GM12865 (cell line): ENCODE results near the gene LAMA5.
A peak's percentile ranks its signal among the peaks of the same experiment; 100 is the strongest.

ENCODE experiments used
- DNase-seq: peaks from one replicate; pipeline ENCODE4 v3.0.0; 2010; ENCODE audit warnings: low read depth
- H3K4me3 ChIP-seq: 2 replicates; pipeline ENCODE4 v1.5.1; 2011; ENCODE audit warnings: mild to moderate bottlenecking, low read depth, low read length, control low read depth
- CTCF ChIP-seq: IDR thresholded peaks from 2 replicates; pipeline ENCODE4 v1.5.1; 2011; ENCODE audit warnings: low read length, control low read depth, low read depth, inconsistent platforms; ENCODE audit not compliant: insufficient read depth; ENCODE audit errors: missing control alignments

LAMA5 gene

GRCh38 chr20:62368392-62368975 is 1.4 kb upstream of the LAMA5 start:
- no peak overlapping the region for H3K4me3 ChIP-seq
- no peak for TF ChIP-seq CTCF
- no peak for DNase-seq

DNA sequence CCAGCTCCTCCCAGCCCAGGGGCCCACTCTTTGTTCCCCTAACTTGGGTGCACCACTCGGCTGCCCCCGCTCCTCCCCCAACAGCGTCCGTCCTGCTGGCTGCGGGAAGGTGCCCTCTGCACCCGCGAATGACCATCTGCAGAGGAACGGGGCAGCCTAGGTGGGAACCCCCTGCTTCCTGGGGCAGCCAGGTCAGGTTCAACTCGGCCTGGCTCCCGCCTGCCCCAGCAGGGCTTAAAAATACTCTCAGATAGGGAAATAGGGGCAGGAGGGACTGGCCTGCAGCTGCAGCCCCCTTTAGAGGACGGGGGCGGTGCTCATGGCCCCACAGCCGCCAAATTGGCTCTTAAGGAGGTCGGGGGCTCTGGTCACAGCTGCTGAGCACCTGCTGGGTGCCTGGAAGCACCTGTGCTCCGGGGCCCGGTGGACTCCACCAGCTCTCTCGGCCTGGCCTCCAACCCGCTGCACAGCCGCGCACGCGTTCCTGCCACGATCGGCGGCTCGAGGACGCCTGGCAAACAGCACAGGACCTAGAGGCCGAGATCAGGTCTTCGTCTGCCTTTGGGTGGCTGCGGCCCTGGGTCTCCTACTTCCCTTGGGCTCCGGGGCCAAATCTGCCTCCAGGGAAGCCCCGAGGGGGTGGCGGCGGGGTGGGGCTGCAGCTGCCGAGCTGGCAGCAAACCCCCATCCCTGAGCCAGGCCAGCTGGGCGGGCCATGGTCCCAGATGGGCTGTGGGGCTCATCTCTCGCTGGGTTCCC is 700 bp upstream of the LAMA5 start:
- peak; percentile 30 for DNase-seq
- H3K4me3 ChIP-seq: peak overlapping the region; percentile 22; the same call in 1 of the 2 replicates
- no peak for TF ChIP-seq CTCF

DNA sequence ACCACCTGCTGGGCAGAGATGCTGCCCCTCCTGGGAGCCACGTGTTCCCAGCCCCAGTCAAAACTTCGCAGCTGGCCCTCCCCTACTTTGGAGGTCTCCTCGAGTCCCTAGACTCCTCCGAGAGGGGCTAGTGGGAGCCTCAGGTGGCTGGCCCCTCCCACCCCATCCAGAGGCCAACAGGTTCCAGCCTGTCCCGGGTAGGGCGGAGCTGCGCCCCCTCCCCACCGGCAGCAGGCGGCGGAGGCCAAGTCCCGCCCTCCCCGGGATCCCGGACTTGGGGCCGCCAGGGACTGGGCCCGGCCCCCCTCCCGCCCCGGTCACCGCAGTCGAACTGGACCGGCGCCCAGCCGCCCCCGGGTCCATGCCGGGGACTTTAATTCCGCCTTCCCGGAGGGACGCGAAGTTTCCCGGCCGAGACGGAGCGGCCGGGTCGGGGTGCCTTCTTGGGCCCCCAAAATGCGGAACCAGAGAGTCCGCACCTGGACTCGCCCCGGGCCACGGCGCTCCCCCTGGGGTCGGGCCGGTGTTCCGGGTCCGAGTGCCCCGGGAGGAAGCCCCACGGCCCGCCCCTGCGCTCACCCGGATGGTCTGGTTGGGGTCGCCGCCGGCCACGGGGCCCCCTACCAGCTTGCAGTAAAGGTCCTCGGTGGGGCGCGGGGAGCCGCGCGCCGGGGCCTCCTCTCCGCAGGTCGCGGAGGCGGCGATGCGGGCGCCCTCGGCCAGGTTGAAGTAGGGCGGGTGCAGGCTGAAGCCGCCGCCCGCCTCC is 559 bp downstream of the LAMA5 start:
- no peak for TF ChIP-seq CTCF
- no peak for DNase-seq
- H3K4me3 ChIP-seq: peak overlapping the region; percentile 63

- no peak overlapping the region for H3K4me3 ChIP-seq
- no peak for TF ChIP-seq CTCF
- no peak for DNase-seq
These were observed 1.2 kb downstream of the LAMA5 start for GRCh38 chr20:62365814-62366369.

DNA sequence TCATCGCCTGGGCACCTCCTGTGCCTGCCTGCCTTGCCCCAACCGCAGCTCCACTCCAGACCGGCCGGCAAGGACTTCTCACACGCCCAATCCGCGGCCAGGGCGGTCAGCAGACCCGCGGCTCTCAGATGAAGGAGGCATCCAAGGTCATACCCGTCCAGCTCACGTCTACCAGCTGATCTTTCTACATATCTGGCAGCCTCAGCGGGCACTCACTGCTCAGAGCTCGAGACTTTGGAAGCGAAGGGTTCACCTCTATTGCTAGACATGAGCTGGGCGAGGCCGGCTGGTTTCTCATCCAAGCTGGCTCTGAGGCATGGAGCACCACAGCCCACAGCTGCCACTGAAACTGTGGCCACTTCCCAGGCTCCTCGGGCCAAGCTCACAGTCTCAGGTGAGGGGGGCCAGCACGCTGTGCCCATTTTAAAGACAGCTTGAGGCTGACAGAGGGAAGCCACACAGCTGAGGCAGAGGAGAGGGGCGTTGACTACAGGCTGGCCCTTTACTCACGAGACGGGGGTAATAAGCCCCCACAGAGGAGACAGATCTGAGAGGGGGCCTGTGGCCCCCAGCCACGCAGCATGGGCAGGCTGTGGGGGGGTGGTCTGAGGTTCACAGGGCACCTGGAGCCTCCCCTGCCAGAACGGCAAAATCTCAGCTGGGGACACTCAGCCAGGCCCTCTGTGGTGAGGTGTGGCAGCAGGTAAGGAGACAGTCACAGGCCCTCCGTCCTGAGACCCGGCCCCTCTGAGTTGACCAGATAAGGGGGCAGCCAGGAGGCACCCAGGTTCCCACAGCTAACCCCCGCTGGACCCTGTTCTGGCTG is 2.0 kb downstream of the LAMA5 start:
- no peak overlapping the region for H3K4me3 ChIP-seq
- TF ChIP-seq CTCF: no peak
- no peak for DNase-seq
